Stimulated activated CD8-positive, alpha-beta memory T cell treated with anti-CD3 and anti-CD28 coated beads, Interleukin-7, amount 100 ng/mL, for 4 hours (primary cell): ENCODE results near the gene EHMT1.
"Not testable (repeated sequence)": the region's sequence is repeated elsewhere in the genome, so short reads cannot be mapped to it uniquely, and the experiment has no call there.

ENCODE experiments used
- DNase-seq, 2 donors: peaks; one replicate each; pipeline ENCODE4 v3.0.0-alpha.2; 2020; ENCODE audit warnings: low read depth in 2 of 2

EHMT1 gene

GRCh38 chr9:137691646-137692351, 73.0 kb downstream of the EHMT1 start:
- DNase-seq, result no peak

GRCh38 chr9:137694236-137694959, 75.6 kb downstream of the EHMT1 start:
- no peak for DNase-seq

GRCh38 chr9:137694962-137695875, 76.4 kb downstream of the EHMT1 start:
- DNase-seq, result no peak

- DNase-seq, result no peak
Measured at GRCh38 chr9:137696136-137696925, 77.5 kb downstream of the EHMT1 start.

GRCh38 chr9:137697193-137697592, 78.4 kb downstream of the EHMT1 start:
- DNase-seq, result no peak

- no peak for DNase-seq
Measured at GRCh38 chr9:137697832-137698231, 79.0 kb downstream of the EHMT1 start.

GRCh38 chr9:137700911-137701310, 82.1 kb downstream of the EHMT1 start:
- DNase-seq, result no peak

- no peak for DNase-seq
Measured at GRCh38 chr9:137702615-137703379, 84.0 kb downstream of the EHMT1 start.

GRCh38 chr9:137703842-137704508, 85.2 kb downstream of the EHMT1 start:
- DNase-seq, result no peak

- peak in 1 of 2 donors; percentile 22 for DNase-seq
Measured at GRCh38 chr9:137705443-137705863, 86.6 kb downstream of the EHMT1 start.

- DNase-seq, result no peak
Measured at GRCh38 chr9:137705906-137706305, 87.1 kb downstream of the EHMT1 start.

- DNase-seq, result no peak
Measured at GRCh38 chr9:137707361-137707760, 88.6 kb downstream of the EHMT1 start.

- no peak for DNase-seq
Measured at GRCh38 chr9:137708590-137709284, 89.9 kb downstream of the EHMT1 start.

GRCh38 chr9:137709411-137710101, 90.8 kb downstream of the EHMT1 start:
- no peak for DNase-seq

- DNase-seq, result no peak
Measured at GRCh38 chr9:137710704-137711103, 91.9 kb downstream of the EHMT1 start.

- no peak for DNase-seq
Measured at GRCh38 chr9:137711678-137712105, 92.9 kb downstream of the EHMT1 start.

- DNase-seq, result no peak
Measured at GRCh38 chr9:137715321-137715720, 96.5 kb downstream of the EHMT1 start.

- not testable (repeated sequence) for DNase-seq
Measured at GRCh38 chr9:137715866-137716693, 97.3 kb downstream of the EHMT1 start.
